ENCODE measurements around the gene C1QTNF2. TPM values are rescaled to one million over a fixed set of nuclear protein-coding genes. Genes with fewer than 3 reads are reported as not detected.

C1QTNF2 gene
- total RNA-seq, 1 experiment from 2014 or later = 0.20 TPM

DNA sequence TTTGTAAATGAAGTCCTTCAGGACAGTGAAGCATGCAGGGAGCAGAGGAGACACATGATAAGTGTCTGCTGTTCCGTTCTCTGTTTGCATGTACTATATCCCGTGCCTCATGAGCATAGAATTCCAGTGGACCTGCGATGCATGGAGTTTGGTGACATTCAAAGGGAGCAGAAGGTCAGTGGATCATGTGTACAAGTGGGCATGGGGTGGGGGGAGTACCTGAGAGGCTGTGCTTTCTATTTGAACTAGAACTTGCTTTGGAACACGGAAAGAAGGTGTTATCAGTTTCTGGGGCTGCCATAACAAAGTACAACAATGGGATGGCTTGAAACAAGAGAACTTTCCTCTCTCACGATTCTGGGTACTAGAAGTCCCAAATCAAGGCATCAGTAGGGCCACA lies 53.0 kb downstream of the C1QTNF2 start:
- no peaks in the 10 kb centered on the region for H3K27me3 ChIP-seq (ENCODE audit: insufficient read depth, low read depth)
- no peak overlapping the region for H3K4me3 ChIP-seq
- no peak for DNase-seq
- no peak for TF ChIP-seq EZH2 (IDR thresholded peaks at IDR 0.05; ENCODE audit: low read depth)
- TF ChIP-seq, protein P1, sequence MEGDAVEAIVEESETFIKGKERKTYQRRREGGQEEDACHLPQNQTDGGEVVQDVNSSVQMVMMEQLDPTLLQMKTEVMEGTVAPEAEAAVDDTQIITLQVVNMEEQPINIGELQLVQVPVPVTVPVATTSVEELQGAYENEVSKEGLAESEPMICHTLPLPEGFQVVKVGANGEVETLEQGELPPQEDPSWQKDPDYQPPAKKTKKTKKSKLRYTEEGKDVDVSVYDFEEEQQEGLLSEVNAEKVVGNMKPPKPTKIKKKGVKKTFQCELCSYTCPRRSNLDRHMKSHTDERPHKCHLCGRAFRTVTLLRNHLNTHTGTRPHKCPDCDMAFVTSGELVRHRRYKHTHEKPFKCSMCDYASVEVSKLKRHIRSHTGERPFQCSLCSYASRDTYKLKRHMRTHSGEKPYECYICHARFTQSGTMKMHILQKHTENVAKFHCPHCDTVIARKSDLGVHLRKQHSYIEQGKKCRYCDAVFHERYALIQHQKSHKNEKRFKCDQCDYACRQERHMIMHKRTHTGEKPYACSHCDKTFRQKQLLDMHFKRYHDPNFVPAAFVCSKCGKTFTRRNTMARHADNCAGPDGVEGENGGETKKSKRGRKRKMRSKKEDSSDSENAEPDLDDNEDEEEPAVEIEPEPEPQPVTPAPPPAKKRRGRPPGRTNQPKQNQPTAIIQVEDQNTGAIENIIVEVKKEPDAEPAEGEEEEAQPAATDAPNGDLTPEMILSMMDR (conservative IDR thresholded peaks at IDR 0.05) = no peak
- H3K79me2 ChIP-seq (ENCODE audit: low read depth) = no peaks in the 10 kb centered on the region
- H3K4me2 ChIP-seq = peak overlapping the region; percentile 73; the same call in 1 of the 2 replicates
- H4K20me1 ChIP-seq (ENCODE audit: insufficient read depth) = no peaks in the 10 kb centered on the region
- intact Hi-C loops (cut with micrococcal nuclease; ENCODE audit: unreplicated experiment) = loop anchor here (2.0 kb wide), 1 partner anchor 57 kb away; no protein-coding TSS in a partner anchor
- H3K9me2 ChIP-seq (ENCODE audit: insufficient read depth) = no peaks in the 10 kb centered on the region
- H3K36me3 ChIP-seq (ENCODE audit: low read depth) = no peaks in the 10 kb centered on the region
- H3K9me3 ChIP-seq (ENCODE audit: insufficient read depth, low read depth) = no peaks in the 10 kb centered on the region
- no TSS peak for BruUV-seq (replicated peaks)
- POLR2A ChIA-PET (ENCODE audit: unreplicated experiment) = interaction anchor here (0.6 kb wide), 1 partner anchor 130 kb away, joined by 4 read pairs; no protein-coding TSS in a partner anchor
- H3F3A ChIP-seq (ENCODE audit: insufficient read depth, low read depth) = peaks cover 18% of the 10 kb centered on the region
- H2AFZ ChIP-seq = no peak overlapping the region
- peak overlapping the region; percentile 97 for H3K27ac ChIP-seq
- peaks cover 48% of the 10 kb centered on the region for H3K4me1 ChIP-seq (replicated peaks; ENCODE audit: insufficient read depth)
- CTCF ChIA-PET = interaction anchor here (0.6 kb wide), 1 partner anchor 128 kb away, joined by 6 read pairs; no protein-coding TSS in a partner anchor

DNA sequence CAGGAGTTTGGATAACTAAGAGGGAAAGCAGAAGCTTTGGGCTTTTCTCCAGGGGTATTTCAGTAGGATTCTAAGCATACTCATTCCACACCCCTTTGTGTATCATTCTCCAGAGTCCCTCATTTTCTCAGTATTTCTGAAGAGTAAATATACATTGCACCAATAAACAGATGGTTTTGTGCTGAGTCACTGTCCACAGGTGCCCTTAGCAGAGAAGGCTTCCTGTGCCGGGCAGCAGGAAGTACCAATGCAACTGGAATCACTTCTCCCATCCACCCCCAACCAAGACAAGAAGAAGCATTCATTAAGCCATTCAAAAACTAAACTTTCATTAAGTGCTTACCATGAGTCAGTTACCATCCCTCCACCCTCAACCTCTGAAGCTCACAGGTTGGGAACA lies 54.5 kb downstream of the C1QTNF2 start:
- intact Hi-C loops (cut with micrococcal nuclease; ENCODE audit: unreplicated experiment) = loop anchor here (1.0 to 2.0 kb wide), 2 partner anchors 29 to 55 kb away; no protein-coding TSS in a partner anchor
- Histone ChIP-seq H3K9me2 (ENCODE audit: insufficient read depth) (no peaks in the 10 kb centered on the region), H3K27ac (peak overlapping the region; percentile 97), H3K9me3 (ENCODE audit: insufficient read depth, low read depth) (no peaks in the 10 kb centered on the region), H3K4me1 (replicated peaks; ENCODE audit: insufficient read depth) (peaks cover 52% of the 10 kb centered on the region), H3K27me3 (ENCODE audit: insufficient read depth, low read depth) (no peaks in the 10 kb centered on the region), H4K20me1 (ENCODE audit: insufficient read depth) (no peaks in the 10 kb centered on the region), H3K4me3 (peak overlapping the region; percentile 22; the same call in 1 of the 2 replicates), H3K4me2 (peak overlapping the region; percentile 73), H3K79me2 (ENCODE audit: low read depth) (0 out of 2 replicates have a peak, but pooled peaks cover 6% of the 10 kb centered on the region), H2AFZ (peak overlapping the region; percentile 49; the same call in 1 of the 2 replicates), H3F3A (ENCODE audit: insufficient read depth, low read depth) (peaks cover 24% of the 10 kb centered on the region), H3K36me3 (ENCODE audit: low read depth) (no peaks in the 10 kb centered on the region)
- DNase-seq = peak; percentile 78 to 97
- ChIA-PET POLR2A (ENCODE audit: unreplicated experiment) (interaction anchor here (0.5 to 0.6 kb wide), 2 partner anchors 27 to 74 kb away, joined by 4 to 9 read pairs; no protein-coding TSS in a partner anchor), CTCF (no interaction called here)
- no TSS peak for BruUV-seq (replicated peaks)
- TF ChIP-seq, protein P1 (conservative IDR thresholded peaks at IDR 0.05) = no peak
- no peak for TF ChIP-seq EZH2 (IDR thresholded peaks at IDR 0.05; ENCODE audit: low read depth)

DNA sequence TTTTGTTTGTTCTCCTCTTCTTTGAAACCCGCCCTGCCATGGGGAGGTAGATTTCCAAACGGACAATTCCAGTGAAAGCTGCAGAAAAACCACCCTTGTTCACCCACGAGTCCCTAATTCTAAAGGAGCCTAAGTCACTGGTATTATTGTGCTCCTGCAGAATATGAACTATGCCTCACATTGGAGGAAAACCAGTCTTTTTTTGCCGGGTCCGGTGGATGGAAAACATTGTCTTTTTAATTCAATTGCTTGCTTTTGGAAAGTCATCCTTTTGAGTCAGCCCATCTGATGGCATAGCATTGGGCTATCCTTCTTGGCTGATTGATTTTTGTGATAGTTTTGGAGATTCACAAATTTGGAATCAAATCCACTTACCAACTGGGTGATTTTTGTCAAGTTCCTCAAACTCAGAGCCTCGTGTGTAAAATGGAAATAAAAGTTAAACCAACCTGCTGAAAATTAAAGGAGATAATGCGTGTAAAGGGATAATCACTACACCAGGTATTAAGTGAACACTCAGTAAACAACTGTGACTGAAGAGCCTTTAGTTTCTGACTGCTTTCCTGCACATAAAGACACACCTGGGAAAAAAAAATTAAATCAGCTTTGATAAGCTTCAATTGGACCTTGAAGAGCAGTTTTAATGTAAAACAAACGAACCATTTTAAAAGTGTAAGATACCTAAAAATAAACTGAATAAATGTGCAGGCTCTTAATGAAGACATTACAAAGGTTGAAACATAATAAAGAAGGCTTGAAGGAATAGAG lies 57.3 kb downstream of the C1QTNF2 start:
- Histone ChIP-seq H3K9me2 (ENCODE audit: insufficient read depth) (no peaks in the 10 kb centered on the region), H2AFZ (peak overlapping the region; percentile 88), H3K4me1 (replicated peaks; ENCODE audit: insufficient read depth) (peaks cover 52% of the 10 kb centered on the region), H3K36me3 (ENCODE audit: low read depth) (peaks cover 6% of the 10 kb centered on the region; the same call in 1 of the 2 replicates), H3K9me3 (ENCODE audit: insufficient read depth, low read depth) (no peaks in the 10 kb centered on the region), H3F3A (ENCODE audit: insufficient read depth, low read depth) (peaks cover 29% of the 10 kb centered on the region), H3K4me3 (peak overlapping the region; percentile 78), H3K27ac (peak overlapping the region; percentile 60), H3K27me3 (ENCODE audit: insufficient read depth, low read depth) (no peaks in the 10 kb centered on the region), H3K4me2 (peak overlapping the region; percentile 78), H4K20me1 (ENCODE audit: insufficient read depth) (no peaks in the 10 kb centered on the region), H3K79me2 (ENCODE audit: low read depth) (0 out of 2 replicates have a peak, but pooled peaks cover 12% of the 10 kb centered on the region)
- intact Hi-C loops (cut with micrococcal nuclease; ENCODE audit: unreplicated experiment) = loop anchor here (1.0 to 2.0 kb wide), 4 partner anchors 14 to 68 kb away; no protein-coding TSS in a partner anchor
- no peak for DNase-seq
- CTCF ChIA-PET = interaction anchor here (1.1 kb wide), 1 partner anchor 30 kb away, joined by 3 read pairs; no protein-coding TSS in a partner anchor
- POLR2A ChIA-PET (ENCODE audit: unreplicated experiment) = interaction anchor here (0.5 to 0.6 kb wide), 2 partner anchors 24 to 147 kb away, joined by 5 to 7 read pairs; no protein-coding TSS in a partner anchor
- TF ChIP-seq, protein P1 (conservative IDR thresholded peaks at IDR 0.05) = no peak
- TF ChIP-seq EZH2 (IDR thresholded peaks at IDR 0.05; ENCODE audit: low read depth) = no peak
- BruUV-seq (replicated peaks) = TSS peak; percentile 99
